ENCODE data around the gene ANTXR2.

The ANTXR2 gene

DNA sequence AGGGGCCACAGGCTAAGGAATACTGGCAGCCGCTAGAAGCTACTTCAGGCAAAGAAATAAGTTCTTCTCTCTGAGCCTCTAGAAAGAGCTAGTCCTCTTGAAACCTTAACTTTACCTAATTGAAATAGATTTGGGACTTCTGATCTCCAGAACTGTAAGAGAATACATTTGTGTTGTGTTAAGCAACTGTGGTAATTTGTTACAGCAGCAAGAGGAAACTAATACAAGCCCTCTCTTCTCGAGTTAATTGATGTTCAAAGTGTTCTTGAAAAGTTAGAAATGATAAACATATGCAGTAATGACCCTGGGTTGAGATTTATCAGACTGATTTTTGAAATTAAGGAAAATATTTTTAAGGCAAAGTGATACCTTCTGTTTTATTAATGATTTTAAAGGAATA is 172.8 kb downstream of the ANTXR2 start:
- TF ChIP-seq, protein P1, sequence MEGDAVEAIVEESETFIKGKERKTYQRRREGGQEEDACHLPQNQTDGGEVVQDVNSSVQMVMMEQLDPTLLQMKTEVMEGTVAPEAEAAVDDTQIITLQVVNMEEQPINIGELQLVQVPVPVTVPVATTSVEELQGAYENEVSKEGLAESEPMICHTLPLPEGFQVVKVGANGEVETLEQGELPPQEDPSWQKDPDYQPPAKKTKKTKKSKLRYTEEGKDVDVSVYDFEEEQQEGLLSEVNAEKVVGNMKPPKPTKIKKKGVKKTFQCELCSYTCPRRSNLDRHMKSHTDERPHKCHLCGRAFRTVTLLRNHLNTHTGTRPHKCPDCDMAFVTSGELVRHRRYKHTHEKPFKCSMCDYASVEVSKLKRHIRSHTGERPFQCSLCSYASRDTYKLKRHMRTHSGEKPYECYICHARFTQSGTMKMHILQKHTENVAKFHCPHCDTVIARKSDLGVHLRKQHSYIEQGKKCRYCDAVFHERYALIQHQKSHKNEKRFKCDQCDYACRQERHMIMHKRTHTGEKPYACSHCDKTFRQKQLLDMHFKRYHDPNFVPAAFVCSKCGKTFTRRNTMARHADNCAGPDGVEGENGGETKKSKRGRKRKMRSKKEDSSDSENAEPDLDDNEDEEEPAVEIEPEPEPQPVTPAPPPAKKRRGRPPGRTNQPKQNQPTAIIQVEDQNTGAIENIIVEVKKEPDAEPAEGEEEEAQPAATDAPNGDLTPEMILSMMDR (IDR thresholded peaks at IDR 0.05; ENCODE audit: low read length), result no peak
- TF ChIP-seq EZH2 (optimal IDR thresholded peaks at IDR 0.05; ENCODE audit: low read depth, low read length) (no peak), EZH2phosphoT487 (IDR thresholded peaks at IDR 0.05; ENCODE audit: low read length) (no peak)
- no peaks in the 10 kb centered on the region for H3K9me3 ChIP-seq (replicated peaks; ENCODE audit: insufficient read depth, low read length)
- H3K79me2 ChIP-seq (ENCODE audit: low read length), result no peaks in the 10 kb centered on the region
- no peak overlapping the region for H3K4me2 ChIP-seq (ENCODE audit: low read depth, low read length)
- no peaks in the 10 kb centered on the region for H3K36me3 ChIP-seq (replicated peaks; ENCODE audit: insufficient read depth, low read length)
- no peaks in the 10 kb centered on the region for H3K4me1 ChIP-seq (ENCODE audit: low read length)
- no peak overlapping the region for H3K4me3 ChIP-seq (ENCODE audit: low read length)
- no peak overlapping the region for H3K9ac ChIP-seq (ENCODE audit: low read length)
- no peaks in the 10 kb centered on the region for H4K20me1 ChIP-seq (ENCODE audit: insufficient read depth, low read length)
- H2AFZ ChIP-seq (ENCODE audit: low read length), result no peak overlapping the region
- no peaks in the 10 kb centered on the region for H3F3A ChIP-seq (ENCODE audit: insufficient read depth, low read length)
- H3K27me3 ChIP-seq (replicated peaks; ENCODE audit: insufficient read depth, low read length), result no peaks in the 10 kb centered on the region
- no peak for DNase-seq
- H3K9me2 ChIP-seq (replicated peaks; ENCODE audit: insufficient read depth, low read length), result no peaks in the 10 kb centered on the region
- H3K27ac ChIP-seq (ENCODE audit: low read length), result no peak overlapping the region

DNA sequence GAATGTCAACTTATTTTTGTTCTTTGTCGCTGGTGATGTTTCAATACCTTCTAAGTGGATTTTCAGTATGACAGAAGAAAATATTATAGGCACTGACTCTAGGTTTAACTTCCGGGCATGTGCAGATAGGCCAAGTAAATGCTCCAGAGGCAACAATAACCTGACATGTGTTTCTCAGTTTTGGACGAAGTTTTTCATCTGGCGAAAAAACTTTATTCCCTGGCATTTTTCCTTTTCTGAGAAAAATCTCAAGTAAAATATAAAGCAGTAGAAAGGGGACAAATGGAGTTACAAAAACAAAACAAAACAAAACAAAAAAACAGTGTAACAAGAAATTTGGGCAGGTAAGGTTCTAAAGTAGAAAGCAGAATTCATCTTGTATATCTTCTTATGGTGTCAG is 173.5 kb downstream of the ANTXR2 start:
- Histone ChIP-seq H3K36me3 (replicated peaks; ENCODE audit: insufficient read depth, low read length) (no peaks in the 10 kb centered on the region), H3K9me3 (replicated peaks; ENCODE audit: insufficient read depth, low read length) (no peaks in the 10 kb centered on the region), H4K20me1 (ENCODE audit: insufficient read depth, low read length) (no peaks in the 10 kb centered on the region), H3K9ac (ENCODE audit: low read length) (no peak overlapping the region), H3K4me3 (ENCODE audit: low read length) (no peak overlapping the region), H3K4me1 (ENCODE audit: low read length) (no peaks in the 10 kb centered on the region), H3K9me2 (replicated peaks; ENCODE audit: insufficient read depth, low read length) (no peaks in the 10 kb centered on the region), H3K27ac (ENCODE audit: low read length) (no peak overlapping the region), H3K27me3 (replicated peaks; ENCODE audit: insufficient read depth, low read length) (no peaks in the 10 kb centered on the region), H3F3A (ENCODE audit: insufficient read depth, low read length) (no peaks in the 10 kb centered on the region), H2AFZ (ENCODE audit: low read length) (no peak overlapping the region), H3K4me2 (ENCODE audit: low read depth, low read length) (no peak overlapping the region), H3K79me2 (ENCODE audit: low read length) (no peaks in the 10 kb centered on the region)
- DNase-seq, result no peak
- TF ChIP-seq EZH2 (optimal IDR thresholded peaks at IDR 0.05; ENCODE audit: low read depth, low read length) (no peak), EZH2phosphoT487 (IDR thresholded peaks at IDR 0.05; ENCODE audit: low read length) (no peak)
- TF ChIP-seq, protein P1 (IDR thresholded peaks at IDR 0.05; ENCODE audit: low read length), result no peak

DNA sequence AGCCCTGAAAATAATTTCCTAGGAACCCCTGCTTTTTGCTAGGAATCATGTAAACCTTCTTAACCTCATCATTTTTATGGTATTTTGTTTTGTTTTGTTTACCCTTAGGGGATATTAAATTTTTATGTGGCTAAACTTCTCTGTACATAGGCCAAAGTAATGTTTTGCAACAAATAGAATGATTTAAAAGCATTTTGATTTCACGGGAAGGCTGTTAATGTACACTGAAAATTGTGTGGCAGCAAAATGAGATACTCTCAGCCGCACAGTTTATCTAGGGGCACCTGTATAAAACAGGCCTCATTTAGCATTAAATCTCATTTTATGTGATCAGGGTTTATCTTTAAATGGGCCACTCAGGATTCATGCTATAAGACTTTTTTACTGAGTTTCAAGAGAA is 175.0 kb downstream of the ANTXR2 start:
- no peaks in the 10 kb centered on the region for H3K79me2 ChIP-seq (ENCODE audit: low read length)
- H2AFZ ChIP-seq (ENCODE audit: low read length), result no peak overlapping the region
- TF ChIP-seq, protein P1 (IDR thresholded peaks at IDR 0.05; ENCODE audit: low read length), result no peak
- TF ChIP-seq EZH2 (optimal IDR thresholded peaks at IDR 0.05; ENCODE audit: low read depth, low read length), result no peak
- TF ChIP-seq EZH2phosphoT487 (IDR thresholded peaks at IDR 0.05; ENCODE audit: low read length), result no peak
- no peaks in the 10 kb centered on the region for H3K36me3 ChIP-seq (replicated peaks; ENCODE audit: insufficient read depth, low read length)
- no peak overlapping the region for H3K27ac ChIP-seq (ENCODE audit: low read length)
- H3K9me3 ChIP-seq (replicated peaks; ENCODE audit: insufficient read depth, low read length), result no peaks in the 10 kb centered on the region
- H3K4me3 ChIP-seq (ENCODE audit: low read length), result no peak overlapping the region
- H3K9me2 ChIP-seq (replicated peaks; ENCODE audit: insufficient read depth, low read length), result no peaks in the 10 kb centered on the region
- no peak overlapping the region for H3K4me2 ChIP-seq (ENCODE audit: low read depth, low read length)
- H3K27me3 ChIP-seq (replicated peaks; ENCODE audit: insufficient read depth, low read length), result no peaks in the 10 kb centered on the region
- DNase-seq, result no peak
- no peaks in the 10 kb centered on the region for H3F3A ChIP-seq (ENCODE audit: insufficient read depth, low read length)
- H4K20me1 ChIP-seq (ENCODE audit: insufficient read depth, low read length), result no peaks in the 10 kb centered on the region
- H3K9ac ChIP-seq (ENCODE audit: low read length), result no peak overlapping the region
- H3K4me1 ChIP-seq (ENCODE audit: low read length), result no peaks in the 10 kb centered on the region

Data from MM.1S (cell line).